Common myeloid progenitor, CD34-positive (primary cell): ENCODE data around the gene CCNK.

Experiments
- CTCF ChIA-PET: fragments of 350-600 bp; sonication (Branson Sonifier 250); formaldehyde crosslinking; loops from one replicate; lab custom pipeline; 2021; ENCODE audit warnings: antibody characterized with exemption; lab: Charles Lee
- POLR2A ChIA-PET: fragments of 350-600 bp; sonication (Branson Sonifier 250); formaldehyde crosslinking; loops from one replicate; lab custom pipeline; 2021; ENCODE audit warnings: antibody characterized with exemption; lab: Charles Lee
- DNase-seq, 3 donors: peaks; one replicate each; pipeline versions ENCODE4 v3.0.0 to v3.0.0-alpha.2; 2013
- H3K27ac ChIP-seq, 2 experiments: 1 replicate in 1 of 2; 2 replicates in 1 of 2; pipeline ENCODE4 v1.7.0; 2013; ENCODE audit warnings: inconsistent platforms in 2 of 2, low read length in 2 of 2, mild to moderate bottlenecking in 2 of 2, low read depth in 1 of 2, moderate library complexity in 1 of 2; ENCODE audit not compliant: severe bottlenecking in 2 of 2, insufficient read depth in 1 of 2, poor library complexity in 1 of 2
- H3K27me3 ChIP-seq, 5 experiments: replicated peaks in 2 of 5; 1 replicate in 3 of 5; 2 replicates in 2 of 5; pipeline versions ENCODE4 v1.6.1 to v1.7.0; 2013; ENCODE audit warnings: low read length in 4 of 5, mild to moderate bottlenecking in 2 of 5, moderate library complexity in 2 of 5, inconsistent platforms in 1 of 5; ENCODE audit not compliant: insufficient read depth in 5 of 5, control insufficient read depth in 4 of 5
- H3K36me3 ChIP-seq, 4 experiments: 1 replicate in 2 of 4; 2 replicates in 2 of 4; pipeline versions ENCODE4 v1.6.1 to v1.7.0; 2013; ENCODE audit warnings: low read length in 3 of 4, control low read depth in 1 of 4, mild to moderate bottlenecking in 1 of 4; ENCODE audit not compliant: control insufficient read depth in 4 of 4, insufficient read depth in 4 of 4
- H3K4me1 ChIP-seq, 4 experiments: 1 replicate in 3 of 4; 2 replicates in 1 of 4; pipeline versions ENCODE4 v1.6.1 to v1.7.1; 2013; ENCODE audit warnings: low read length in 3 of 4, mild to moderate bottlenecking in 3 of 4, control low read depth in 1 of 4, inconsistent platforms in 1 of 4, moderate library complexity in 1 of 4; ENCODE audit not compliant: control insufficient read depth in 4 of 4, insufficient read depth in 4 of 4; ENCODE audit errors: control extremely low read depth in 1 of 4
- H3K4me3 ChIP-seq, 7 experiments: 1 replicate in 4 of 7; 2 replicates in 3 of 7; pipeline versions ENCODE4 v1.5.1 to v1.7.0; 2013; ENCODE audit warnings: mild to moderate bottlenecking in 7 of 7, low read length in 6 of 7, moderate library complexity in 6 of 7, inconsistent platforms in 2 of 7, low read depth in 2 of 7, control low read depth in 1 of 7; ENCODE audit not compliant: insufficient read depth in 4 of 7, control insufficient read depth in 1 of 7; ENCODE audit errors: extremely low read depth in 1 of 7
- H3K9me3 ChIP-seq, 5 experiments: 1 replicate in 4 of 5; 2 replicates in 1 of 5; pipeline versions ENCODE4 v1.6.1 to v1.7.1; 2013; ENCODE audit warnings: low read length in 4 of 5, mild to moderate bottlenecking in 2 of 5, inconsistent platforms in 1 of 5, low read depth in 1 of 5, moderate library complexity in 1 of 5; ENCODE audit not compliant: control insufficient read depth in 4 of 5, insufficient read depth in 2 of 5; ENCODE audit errors: control extremely low read depth in 1 of 5
- WGBS: methylation state at CpG from one replicate; pipeline ENCODE4 v1.1.5; 2013; ENCODE audit not compliant: insufficient coverage; 5-methylcytosine and 5-hydroxymethylcytosine counted together

The CCNK gene

DNA sequence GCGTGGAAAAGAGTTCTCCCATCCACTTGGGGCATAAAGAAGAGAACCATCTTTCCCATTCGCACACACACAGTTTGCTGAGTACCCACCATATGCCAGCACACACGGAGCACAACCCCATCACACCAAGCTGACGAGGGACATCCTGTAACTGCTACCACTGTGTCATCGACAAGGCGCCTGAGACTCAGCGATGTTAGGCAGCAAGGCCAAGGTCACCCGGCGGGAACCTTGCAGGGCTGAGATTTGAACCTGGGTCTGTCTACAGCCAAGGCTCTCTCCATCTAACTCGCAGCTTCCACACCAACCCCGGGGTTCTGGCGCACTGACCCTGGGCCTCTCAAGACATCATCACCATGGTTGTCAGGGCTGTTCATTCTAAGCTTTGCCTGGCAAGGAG lies 62.8 kb downstream of the CCNK start:
- DNase-seq = no peak
- H3K27ac ChIP-seq = no peak overlapping the region
- POLR2A ChIA-PET = no interaction called here
- peaks cover 0 to 12% (median 3%) of the 10 kb centered on the region in 4 experiments for H3K4me1 ChIP-seq
- H3K4me3 ChIP-seq = no peak overlapping the region
- no peaks in the 10 kb centered on the region for H3K9me3 ChIP-seq
- H3K27me3 ChIP-seq = peaks cover 0 to 20% (median 3%) of the 10 kb centered on the region in 5 experiments
- CTCF ChIA-PET = interaction anchor here (1.2 kb wide), 1 partner anchor 10 kb away, joined by 3 read pairs; no protein-coding TSS in a partner anchor
- no peaks in the 10 kb centered on the region for H3K36me3 ChIP-seq
- 98% methylated on average over 11 of the region's 12 CpGs for WGBS

DNA sequence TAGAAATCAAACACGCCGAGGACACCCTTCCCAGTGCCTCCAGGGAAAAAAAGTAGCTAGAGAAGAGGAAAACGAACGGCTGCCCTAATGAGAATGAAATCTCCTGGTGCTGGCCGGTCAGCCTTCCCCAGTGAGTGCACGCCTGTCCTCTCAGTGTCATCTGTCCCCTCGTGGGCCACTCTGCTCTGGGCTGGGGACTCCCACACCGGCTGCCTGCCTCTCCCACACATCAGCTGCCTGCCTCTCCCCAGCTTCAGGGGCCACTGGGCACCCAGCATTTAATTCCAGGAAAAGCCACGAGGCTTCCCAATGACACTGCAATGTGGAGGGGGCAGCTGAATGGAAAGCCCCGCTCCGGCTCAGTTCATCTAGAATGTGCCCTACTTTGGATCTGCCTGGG lies 63.8 kb downstream of the CCNK start:
- no peak for DNase-seq
- 91% methylated on average over 10 of the region's 11 CpGs for WGBS

DNA sequence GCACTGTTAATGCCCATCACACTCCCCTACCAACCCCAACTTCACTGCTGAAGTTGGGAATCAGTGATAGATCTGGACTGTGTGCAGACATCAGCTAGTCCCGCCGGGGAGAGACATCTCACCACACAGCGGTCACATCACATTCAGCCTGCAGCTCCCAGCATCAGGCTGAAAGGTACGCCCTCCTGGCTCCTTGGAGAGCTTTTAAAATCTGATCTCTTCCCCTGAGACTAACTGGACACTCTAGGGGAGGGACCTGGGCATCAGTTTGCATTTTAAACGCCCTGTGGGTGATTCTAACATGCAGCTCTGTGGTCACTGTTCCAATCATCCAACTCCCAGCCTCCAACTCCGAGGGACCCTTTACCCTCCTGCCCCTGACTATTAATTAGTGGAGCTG lies 64.4 kb downstream of the CCNK start:
- no peak overlapping the region for H3K27ac ChIP-seq
- no peaks in the 10 kb centered on the region for H3K36me3 ChIP-seq
- 93% methylated on average over 5 of the region's 6 CpGs for WGBS
- H3K9me3 ChIP-seq = no peaks in the 10 kb centered on the region
- ChIA-PET POLR2A (no interaction called here), CTCF (no interaction called here)
- no peak overlapping the region for H3K4me3 ChIP-seq
- peaks cover 0 to 17% (median 0%) of the 10 kb centered on the region in 5 experiments for H3K27me3 ChIP-seq
- H3K4me1 ChIP-seq = peaks cover 0 to 10% (median 3%) of the 10 kb centered on the region in 4 experiments
- DNase-seq = no peak

More for the DNA sequence above, 63.8 kb downstream of the CCNK start:
- CTCF ChIA-PET = no interaction called here
- Histone ChIP-seq H3K4me1 (peaks cover 0 to 10% (median 3%) of the 10 kb centered on the region in 4 experiments), H3K36me3 (no peaks in the 10 kb centered on the region), H3K27me3 (peaks cover 0 to 20% (median 3%) of the 10 kb centered on the region in 5 experiments), H3K9me3 (no peaks in the 10 kb centered on the region), H3K4me3 (no peak overlapping the region), H3K27ac (no peak overlapping the region)
- POLR2A ChIA-PET = no interaction called here

GRCh38 chr14:99546234-99546879 lies 65.1 kb downstream of the CCNK start:
- CTCF ChIA-PET = no interaction called here

GRCh38 chr14:99548255-99548654 lies 67.0 kb downstream of the CCNK start:
- Histone ChIP-seq H3K4me1 (no peaks in the 10 kb centered on the region), H3K9me3 (no peaks in the 10 kb centered on the region), H3K27ac (no peak overlapping the region), H3K4me3 (no peak overlapping the region), H3K27me3 (peaks cover 0 to 10% (median 0%) of the 10 kb centered on the region in 5 experiments), H3K36me3 (no peaks in the 10 kb centered on the region)
- WGBS = 94% methylated on average over 17 of the region's 18 CpGs
- POLR2A ChIA-PET = no interaction called here
- no peak for DNase-seq
- CTCF ChIA-PET = no interaction called here

More at GRCh38 chr14:99546234-99546879, 65.1 kb downstream of the CCNK start:
- H3K27me3 ChIP-seq = peaks cover 0 to 10% (median 0%) of the 10 kb centered on the region in 5 experiments
- no peak for DNase-seq
- peaks cover 0 to 8% (median 3%) of the 10 kb centered on the region in 4 experiments for H3K4me1 ChIP-seq
- no peaks in the 10 kb centered on the region for H3K36me3 ChIP-seq
- no peak overlapping the region for H3K4me3 ChIP-seq
- H3K27ac ChIP-seq = no peak overlapping the region
- 85% methylated on average over 10 of the region's 13 CpGs for WGBS
- POLR2A ChIA-PET = no interaction called here
- no peaks in the 10 kb centered on the region for H3K9me3 ChIP-seq

- POLR2A ChIA-PET = no interaction called here
Measured at GRCh38 chr14:99548871-99549515, 67.8 kb downstream of the CCNK start.

GRCh38 chr14:99549684-99550083 lies 68.5 kb downstream of the CCNK start:
- H3K9me3 ChIP-seq = no peaks in the 10 kb centered on the region
- DNase-seq = no peak
- H3K27ac ChIP-seq = no peak overlapping the region
- POLR2A ChIA-PET = no interaction called here
- WGBS = 93% methylated on average over 7 of the region's 10 CpGs
- CTCF ChIA-PET = interaction anchor here (1.4 kb wide), 1 partner anchor 12 kb away, joined by 3 read pairs; no protein-coding TSS in a partner anchor
- H3K4me3 ChIP-seq = no peak overlapping the region
- H3K4me1 ChIP-seq = no peaks in the 10 kb centered on the region
- peaks cover 0 to 6% (median 1%) of the 10 kb centered on the region in 5 experiments for H3K27me3 ChIP-seq
- H3K36me3 ChIP-seq = no peaks in the 10 kb centered on the region

More at GRCh38 chr14:99548871-99549515, 67.8 kb downstream of the CCNK start:
- DNase-seq = no peak
- CTCF ChIA-PET = interaction anchor here (1.4 kb wide), 1 partner anchor 12 kb away, joined by 3 read pairs; no protein-coding TSS in a partner anchor
- H3K9me3 ChIP-seq = no peaks in the 10 kb centered on the region
- no peak overlapping the region for H3K27ac ChIP-seq
- H3K36me3 ChIP-seq = no peaks in the 10 kb centered on the region
- peaks cover 0 to 6% (median 1%) of the 10 kb centered on the region in 5 experiments for H3K27me3 ChIP-seq
- WGBS = 93% methylated on average over 6 of the region's 10 CpGs
- no peak overlapping the region for H3K4me3 ChIP-seq
- H3K4me1 ChIP-seq = no peaks in the 10 kb centered on the region
